A673 (cell line): ENCODE measurements around the gene CATSPERE.

ENCODE experiments used
- EZH2 ChIP-seq: fragments of 200-600 bp; sonication (generic); IDR thresholded peaks from 2 replicates; pipeline ENCODE4 v1.6.1; 2017; ENCODE audit warnings: borderline replicate concordance, low read depth, mild to moderate bottlenecking, mixed read lengths, antibody characterized with exemption, low read length; ENCODE audit not compliant: poor library complexity, severe bottlenecking
- TF ChIP-seq, protein P1 (sequence below): fragments of 300-800, 200-600 bp; sonication (generic); conservative IDR thresholded peaks from 2 replicates; pipeline ENCODE4 v1.5.1; 2017; ENCODE audit warnings: low read depth, mild to moderate bottlenecking, antibody characterized with exemption, low read length, moderate library complexity, mixed read lengths

DNA sequence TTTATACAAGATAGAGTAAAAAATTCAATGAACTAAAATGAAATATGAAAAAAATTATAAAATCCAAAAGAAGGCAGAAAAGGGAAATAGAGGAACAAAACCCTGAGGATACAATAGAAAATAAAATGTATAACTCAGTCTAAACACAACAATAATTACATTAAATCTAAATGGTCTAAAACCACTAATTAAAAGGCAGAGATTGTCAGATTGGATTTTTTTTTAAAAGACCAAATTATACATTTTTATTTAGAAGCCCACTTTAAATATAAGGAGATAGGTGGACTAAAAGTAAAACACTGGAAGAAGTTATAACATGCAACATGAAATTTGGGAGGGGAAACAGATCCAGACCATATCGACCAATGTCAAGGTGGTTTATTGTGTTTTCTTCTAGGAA, 95.2 kb downstream of the CATSPERE start:
- TF ChIP-seq, protein P1, sequence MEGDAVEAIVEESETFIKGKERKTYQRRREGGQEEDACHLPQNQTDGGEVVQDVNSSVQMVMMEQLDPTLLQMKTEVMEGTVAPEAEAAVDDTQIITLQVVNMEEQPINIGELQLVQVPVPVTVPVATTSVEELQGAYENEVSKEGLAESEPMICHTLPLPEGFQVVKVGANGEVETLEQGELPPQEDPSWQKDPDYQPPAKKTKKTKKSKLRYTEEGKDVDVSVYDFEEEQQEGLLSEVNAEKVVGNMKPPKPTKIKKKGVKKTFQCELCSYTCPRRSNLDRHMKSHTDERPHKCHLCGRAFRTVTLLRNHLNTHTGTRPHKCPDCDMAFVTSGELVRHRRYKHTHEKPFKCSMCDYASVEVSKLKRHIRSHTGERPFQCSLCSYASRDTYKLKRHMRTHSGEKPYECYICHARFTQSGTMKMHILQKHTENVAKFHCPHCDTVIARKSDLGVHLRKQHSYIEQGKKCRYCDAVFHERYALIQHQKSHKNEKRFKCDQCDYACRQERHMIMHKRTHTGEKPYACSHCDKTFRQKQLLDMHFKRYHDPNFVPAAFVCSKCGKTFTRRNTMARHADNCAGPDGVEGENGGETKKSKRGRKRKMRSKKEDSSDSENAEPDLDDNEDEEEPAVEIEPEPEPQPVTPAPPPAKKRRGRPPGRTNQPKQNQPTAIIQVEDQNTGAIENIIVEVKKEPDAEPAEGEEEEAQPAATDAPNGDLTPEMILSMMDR, result no peak
- TF ChIP-seq EZH2, result no peak
